GM15510 (cell line): ENCODE data around the gene CCL17.
A peak's percentile ranks its signal among the peaks of the same experiment; 100 is the strongest.

Experiments used
- POLR2A ChIP-seq: IDR thresholded peaks from 3 replicates; pipeline ENCODE4 v1.6.1; 2011; ENCODE audit warnings: borderline replicate concordance; ENCODE audit not compliant: insufficient read length; ENCODE audit errors: extremely low read depth

The CCL17 gene

DNA sequence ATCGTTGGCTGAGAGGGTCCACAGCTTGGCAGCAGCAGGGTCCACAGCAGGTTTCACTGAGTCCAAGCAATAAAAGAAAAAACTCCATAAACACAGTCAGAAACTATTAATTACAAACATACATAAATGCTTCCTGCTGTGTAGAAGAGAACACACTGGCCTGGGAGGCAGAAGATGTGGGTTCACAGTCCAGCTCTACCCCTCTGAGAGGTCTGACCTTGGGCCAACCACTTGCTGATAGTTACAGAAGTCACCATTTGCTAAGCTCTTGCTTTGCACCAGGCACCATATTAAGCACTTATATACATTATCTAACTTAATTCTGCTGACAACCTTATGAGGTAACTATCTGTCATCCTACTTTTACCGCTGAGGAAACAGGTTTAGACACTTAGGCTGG, 27.9 kb downstream of the CCL17 start:
- no peak for TF ChIP-seq POLR2A

DNA sequence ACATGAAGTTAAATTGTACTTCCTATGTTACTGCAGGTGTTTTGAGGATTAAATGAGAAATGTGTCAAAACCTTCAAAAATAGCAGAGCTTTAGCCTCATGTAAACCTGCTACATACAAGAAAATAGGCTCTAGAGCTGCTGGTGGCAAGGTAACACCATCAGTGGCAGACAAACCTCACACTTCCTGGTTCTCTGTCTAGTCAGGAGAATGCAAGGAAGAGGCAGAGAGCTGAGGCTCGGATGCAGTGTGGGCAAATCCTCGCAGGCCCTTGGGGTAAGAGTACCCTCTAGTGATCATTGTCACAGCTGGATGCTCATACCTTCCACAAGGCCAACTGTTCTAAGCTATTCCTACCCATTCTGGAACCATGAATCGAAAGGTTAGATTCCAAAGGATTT, 28.4 kb downstream of the CCL17 start:
- no peak for TF ChIP-seq POLR2A

DNA sequence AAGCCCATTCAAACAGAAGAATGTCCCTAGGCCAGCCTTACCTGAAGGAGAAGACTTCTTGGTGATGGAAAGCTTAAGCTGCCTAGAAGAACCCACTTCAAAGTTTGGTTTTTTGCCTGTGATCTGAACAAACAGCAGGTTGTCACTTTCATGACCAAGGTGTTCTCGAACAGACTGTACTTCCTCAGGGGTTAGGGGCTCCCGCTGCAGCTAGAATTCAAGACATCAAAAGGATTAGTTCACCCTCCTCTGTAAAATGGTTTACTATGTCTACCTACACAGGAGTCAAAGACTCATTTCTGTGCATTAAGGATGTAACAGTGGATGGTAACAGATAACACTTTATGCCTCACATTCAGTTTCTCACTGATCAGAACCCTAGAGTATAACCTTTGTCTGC, 29.4 kb downstream of the CCL17 start:
- TF ChIP-seq POLR2A = no peak

DNA sequence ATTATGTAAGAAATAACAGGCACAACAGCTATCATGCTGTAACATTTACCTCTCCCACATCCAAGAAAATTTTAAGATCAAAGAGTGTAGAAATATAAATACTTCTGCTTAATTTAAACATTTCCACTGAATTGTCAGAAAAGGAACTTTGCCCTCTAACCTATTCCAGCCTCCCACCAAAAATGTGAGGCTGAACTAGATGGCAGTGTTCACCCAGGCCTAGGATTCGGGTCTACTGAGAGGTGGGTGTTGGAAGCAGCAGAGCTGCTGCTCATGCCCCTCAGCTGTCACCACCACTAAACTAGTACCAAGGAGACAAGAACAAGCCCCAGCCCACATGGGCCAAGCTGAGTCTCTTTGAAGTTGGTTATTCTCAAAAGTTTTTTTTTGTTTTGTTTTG, 31.3 kb downstream of the CCL17 start:
- TF ChIP-seq POLR2A = no peak

DNA sequence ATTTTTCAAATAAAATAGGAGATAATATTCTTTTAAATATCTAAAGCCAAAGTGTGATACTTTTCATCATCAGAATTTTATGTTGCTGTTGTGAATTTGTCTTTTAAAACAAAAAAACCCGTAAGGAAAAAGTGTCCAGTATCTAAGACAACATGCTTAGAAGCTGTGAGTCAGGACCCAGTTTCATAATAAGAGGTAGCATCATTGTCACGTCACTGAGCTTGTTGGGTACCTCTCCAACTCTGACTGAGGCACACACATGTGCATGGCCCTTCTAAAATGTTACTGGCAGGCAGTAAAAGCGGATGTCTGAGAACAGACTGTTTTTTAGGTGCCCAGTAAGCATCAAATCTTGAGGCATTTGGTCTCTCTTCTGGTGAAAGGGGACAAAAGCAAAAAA, 40.1 kb downstream of the CCL17 start:
- TF ChIP-seq POLR2A = no peak

DNA sequence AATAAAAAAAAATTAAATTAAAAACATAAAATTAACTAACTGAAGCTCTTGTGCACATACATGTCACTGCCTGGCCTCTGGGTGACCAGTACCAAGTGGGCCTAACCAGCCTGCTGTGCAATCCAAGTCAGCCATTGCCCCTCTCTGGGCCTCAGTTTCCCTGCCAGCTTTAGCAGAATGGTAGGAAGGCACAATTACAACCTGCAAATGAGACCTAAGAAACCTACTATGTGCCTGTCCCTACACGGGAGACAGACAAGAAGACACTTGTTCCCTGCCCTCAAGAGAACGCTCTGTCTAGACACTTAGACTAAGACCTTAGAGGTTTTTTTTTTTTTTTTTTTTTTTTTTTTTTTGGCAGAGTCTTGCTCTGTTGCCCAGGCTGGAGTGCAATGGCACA, 40.9 kb downstream of the CCL17 start:
- no peak for TF ChIP-seq POLR2A

DNA sequence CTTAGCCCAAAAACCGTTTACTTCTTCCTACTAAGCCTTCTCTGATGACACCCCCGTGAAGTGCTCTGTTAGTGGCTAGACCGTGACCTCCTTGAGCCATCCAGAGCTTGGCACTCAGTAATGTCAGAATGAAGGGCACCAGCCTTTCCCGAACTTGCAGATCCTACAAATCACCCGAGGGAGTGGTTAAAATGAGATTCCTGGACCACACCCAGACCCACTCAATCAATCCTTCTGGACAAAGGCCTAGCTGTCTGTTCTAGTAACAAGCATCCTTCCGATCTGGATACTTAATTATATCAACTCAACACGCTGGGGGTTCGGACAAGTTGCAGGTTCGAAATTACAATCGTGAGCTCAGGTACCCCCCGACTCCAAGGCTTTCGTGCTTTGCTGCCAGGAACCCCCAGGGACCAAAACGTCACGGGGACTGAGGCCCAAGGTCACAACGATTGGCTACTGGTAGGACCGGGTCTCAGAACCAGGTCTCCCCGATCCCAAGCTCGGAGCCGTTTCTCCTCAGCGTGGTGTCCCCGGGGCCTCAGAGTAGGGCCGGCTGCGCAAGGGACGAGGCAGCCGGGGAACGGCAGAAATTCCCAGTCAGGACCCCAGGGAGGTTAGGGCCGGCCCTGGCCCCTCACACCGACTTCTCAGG, 42.1 kb downstream of the CCL17 start:
- TF ChIP-seq POLR2A = no peak

DNA sequence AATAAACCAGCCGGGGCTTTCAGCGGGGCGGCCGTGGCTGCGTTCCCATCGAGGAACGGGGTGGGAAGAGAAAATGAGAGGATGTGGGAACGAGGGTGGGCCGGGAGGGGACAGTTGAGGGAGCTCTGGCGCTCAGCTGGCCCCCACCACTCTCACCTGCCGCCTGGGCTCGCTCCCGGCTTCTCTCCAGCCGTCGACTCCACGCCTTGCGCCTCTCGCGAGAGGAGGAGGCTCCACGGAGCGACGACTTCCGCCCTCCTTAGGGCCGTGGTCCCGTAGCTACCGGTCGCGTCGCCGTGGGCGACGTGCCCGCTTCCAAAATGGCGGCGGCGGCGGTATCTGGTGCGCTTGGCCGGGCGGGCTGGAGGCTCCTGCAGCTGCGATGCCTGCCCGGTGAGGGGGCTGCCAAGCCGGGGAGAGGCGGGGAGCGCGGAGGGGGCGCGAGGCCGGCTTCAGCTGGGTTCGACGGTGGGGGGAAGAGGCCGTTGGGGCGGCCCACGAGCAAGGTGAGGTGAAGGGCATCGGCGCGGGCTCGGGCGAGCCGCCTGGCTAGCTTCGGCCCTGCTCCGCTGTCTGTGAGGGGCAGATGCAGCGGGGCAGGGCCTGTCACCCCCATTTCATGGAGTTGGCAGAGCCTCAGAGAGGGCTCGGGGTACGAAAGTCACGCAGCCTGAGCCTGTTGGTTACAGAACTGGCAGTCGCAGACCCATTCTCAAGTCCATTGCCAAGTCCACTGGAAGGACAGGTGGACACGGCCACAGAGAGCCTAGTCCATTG, 42.8 kb downstream of the CCL17 start, which contains the start of the genes CIAPIN1 and COQ9:
TSS of gene CIAPIN1 (minus strand) at position 200 of the 777 bp plus-strand sequence. CDS start 6,457 bp downstream, outside the sequence.
TSS of gene COQ9 (plus strand) at position 294 of the 777 bp plus-strand sequence. CDS start at position 321, 27 bp downstream.
- TF ChIP-seq POLR2A = peak; percentile 96

DNA sequence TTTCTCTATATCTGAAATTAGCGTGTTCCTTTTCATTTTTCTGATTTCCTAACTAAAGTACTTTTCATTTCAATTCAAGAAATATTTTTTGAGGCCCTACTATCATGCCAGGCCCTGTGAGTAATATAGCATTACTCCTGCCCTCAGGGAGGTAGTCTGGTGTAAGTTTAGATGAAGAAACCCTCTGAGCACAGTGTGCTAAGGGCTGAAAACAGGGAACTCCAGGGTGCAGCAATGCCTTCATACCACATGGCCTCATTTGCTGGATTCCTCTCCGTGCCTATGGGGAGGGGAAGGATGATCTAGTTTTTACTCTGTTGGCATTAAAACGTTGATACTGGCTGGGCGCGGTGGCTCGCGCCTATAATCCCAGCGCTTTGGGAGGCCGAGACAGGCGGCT, 47.5 kb downstream of the CCL17 start:
- TF ChIP-seq POLR2A = no peak

DNA sequence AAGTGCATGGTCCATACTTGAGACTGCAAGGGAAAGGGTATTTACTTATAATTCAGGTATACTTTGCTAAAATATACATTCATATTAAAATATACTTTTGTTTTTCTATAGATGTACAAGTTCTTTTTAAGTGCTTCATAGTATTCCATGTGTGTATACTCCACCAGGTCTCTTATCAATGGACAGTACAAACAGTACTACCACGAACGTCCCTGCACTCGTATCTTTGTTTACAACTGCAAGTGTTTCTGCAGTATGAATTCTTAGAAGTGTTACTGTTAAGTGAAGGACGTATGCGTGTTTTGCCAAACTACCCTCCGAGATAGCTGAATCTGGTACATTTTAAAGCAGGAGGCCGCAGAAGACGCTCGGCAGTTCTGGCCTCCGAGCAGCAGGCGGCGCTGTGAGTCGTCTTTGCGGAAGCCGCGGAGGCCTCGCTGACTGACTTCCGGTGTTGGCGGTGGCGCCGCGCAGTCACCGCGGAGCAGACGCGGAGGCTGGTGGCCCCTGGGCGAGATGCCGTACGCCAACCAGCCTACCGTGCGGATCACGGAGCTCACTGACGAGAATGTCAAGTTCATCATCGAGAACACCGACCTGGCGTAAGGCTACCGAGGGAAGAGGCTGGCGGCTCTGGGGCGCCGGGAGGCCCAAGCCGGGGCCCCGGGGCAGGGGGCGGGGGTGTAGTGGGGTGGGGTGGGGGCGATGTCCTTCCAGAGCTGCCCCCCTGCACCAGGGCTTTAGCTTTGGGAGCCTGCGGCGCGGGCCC, 57.8 kb downstream of the CCL17 start, which contains the start of gene POLR2C:
TSS of gene POLR2C (plus strand) at position 471 of the 769 bp plus-strand sequence. CDS start at position 517, 46 bp downstream.
- TF ChIP-seq POLR2A = peak; percentile 98

DNA sequence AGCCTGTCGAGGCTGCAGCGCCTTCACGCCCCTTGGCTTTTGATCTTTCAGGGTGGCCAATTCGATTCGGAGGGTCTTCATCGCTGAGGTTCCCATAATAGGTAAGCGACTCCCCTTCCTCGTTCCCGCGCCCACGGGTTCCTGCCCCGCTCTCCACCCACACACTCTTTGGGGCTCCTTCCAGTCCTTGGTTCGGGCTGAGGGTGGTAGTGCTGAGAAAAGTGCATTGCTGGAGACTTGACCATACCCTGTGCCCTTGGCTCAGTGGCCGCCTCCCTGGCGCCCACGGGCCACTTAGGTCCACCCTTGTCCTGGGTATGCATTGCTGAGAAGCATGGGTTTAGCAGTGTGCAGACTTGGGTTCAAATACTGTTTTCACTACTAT, 58.4 kb downstream of the CCL17 start:
- TF ChIP-seq POLR2A = no peak

DNA sequence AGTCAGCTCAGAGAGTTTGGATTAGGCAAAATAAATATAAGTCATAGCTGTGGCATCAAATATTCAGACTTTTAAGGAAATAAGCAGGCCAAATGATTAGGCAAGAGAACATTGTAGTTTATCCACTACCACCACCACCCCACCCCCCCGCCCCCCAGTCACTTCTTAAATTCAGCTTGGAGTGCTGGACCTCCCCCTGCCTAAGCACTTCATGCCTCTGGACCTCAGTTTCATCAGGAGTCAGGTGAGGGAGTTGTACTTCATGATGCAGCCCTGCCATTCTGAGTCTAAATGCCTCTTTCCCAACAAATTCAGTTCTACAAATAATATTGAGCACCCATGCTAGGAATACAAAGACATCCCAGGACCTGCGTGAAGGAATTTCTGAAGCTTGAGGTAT, 60.0 kb downstream of the CCL17 start:
- no peak for TF ChIP-seq POLR2A
